Small intestine (tissue), 7 donors: ENCODE measurements around the gene FGF19. TPM values are rescaled to one million over a fixed set of nuclear protein-coding genes. Genes with fewer than 3 reads are reported as not detected.

Experiments
- DNase-seq, 2 donors: peaks; one replicate each; pipeline versions ENCODE4 v3.0.0 to v3.0.0-alpha.2; 2013
- FAIRE-seq: peaks from 2 replicates; lab custom pipeline; 2012; peaks lifted over from hg19 to GRCh38; lab: Jason Lieb, UNC
- H3K27ac ChIP-seq, 3 donors: one replicate each; pipeline ENCODE4 v1.5.1; 2013; ENCODE audit warnings: low read length in 2 of 3, mild to moderate bottlenecking in 2 of 3, control low read depth in 1 of 3, inconsistent platforms in 1 of 3, low read depth in 1 of 3, moderate library complexity in 1 of 3
- H3K27me3 ChIP-seq, 3 donors: one replicate each; pipeline ENCODE4 v1.6.1; 2013; ENCODE audit warnings: low read length in 3 of 3, inconsistent platforms in 1 of 3; ENCODE audit not compliant: control insufficient read depth in 3 of 3, insufficient read depth in 3 of 3
- H3K36me3 ChIP-seq, 3 donors: one replicate each; pipeline ENCODE4 v1.6.1; 2013; ENCODE audit warnings: low read length in 3 of 3, inconsistent platforms in 1 of 3, low read depth in 1 of 3, mild to moderate bottlenecking in 1 of 3, moderate library complexity in 1 of 3; ENCODE audit not compliant: control insufficient read depth in 3 of 3, insufficient read depth in 2 of 3
- H3K4me1 ChIP-seq, 3 donors: one replicate each; pipeline ENCODE4 v1.6.1; 2013; ENCODE audit warnings: low read length in 2 of 3, inconsistent platforms in 1 of 3, low read depth in 1 of 3, mild to moderate bottlenecking in 1 of 3, moderate library complexity in 1 of 3; ENCODE audit not compliant: control insufficient read depth in 3 of 3, insufficient read depth in 2 of 3
- H3K4me3 ChIP-seq, 3 donors: one replicate each; pipeline ENCODE4 v1.5.1; 2013; ENCODE audit warnings: low read length in 3 of 3, control low read depth in 1 of 3, inconsistent platforms in 1 of 3, low read depth in 1 of 3, mild to moderate bottlenecking in 1 of 3, moderate library complexity in 1 of 3
- H3K9me3 ChIP-seq, 2 donors: one replicate each; pipeline ENCODE4 v1.6.1; 2013; ENCODE audit warnings: low read depth in 1 of 2, low read length in 1 of 2; ENCODE audit not compliant: control insufficient read depth in 2 of 2, insufficient read depth in 1 of 2
- WGBS, 3 donors: extraction: QIAGEN DNeasy Blood & Tissue Kit; methylation state at CpG; one replicate each; pipeline ENCODE4 v1.1.7; 2013; 5-methylcytosine and 5-hydroxymethylcytosine counted together
- polyA plus RNA-seq, 4 donors: library from polyadenylated mRNA; stranded (reverse) in 3 of 4; unstranded in 1 of 4; fragments of 200-250 nt in 3 of 4; fragments of 120-200 nt in 1 of 4; gene quantifications; one replicate each; pipeline versions ENCODE4 v1.2.1 to v1.2.3, GENCODE V29; 2013
- donor health status: healthy with polysubstance abuse.
- donor health status: control.
- donor health status: control.
- donor health status: Bipolar disorder and iron deficiency.
- donor health status: healthy.

FGF19 gene
- polyA plus RNA-seq, 4 donors, result 0.37 to 1.7 TPM; not detected in 2

GRCh38 chr11:69677749-69678148 lies 26.1 kb downstream of the FGF19 start:
- WGBS, 3 donors, result 44 to 53% (median 47%) methylated on average over 2 of the region's 2 CpGs
- H3K36me3 ChIP-seq, result peaks cover 0 to 4% (median 0%) of the 10 kb centered on the region in 3 donors
- DNase-seq, result no peak
- H3K4me1 ChIP-seq, result peaks cover 2 to 7% (median 2%) of the 10 kb centered on the region in 3 donors
- no peaks in the 10 kb centered on the region for H3K27me3 ChIP-seq
- H3K4me3 ChIP-seq, result no peak overlapping the region
- no peak overlapping the region for H3K27ac ChIP-seq
- no peak for FAIRE-seq
- no peaks in the 10 kb centered on the region for H3K9me3 ChIP-seq

DNA sequence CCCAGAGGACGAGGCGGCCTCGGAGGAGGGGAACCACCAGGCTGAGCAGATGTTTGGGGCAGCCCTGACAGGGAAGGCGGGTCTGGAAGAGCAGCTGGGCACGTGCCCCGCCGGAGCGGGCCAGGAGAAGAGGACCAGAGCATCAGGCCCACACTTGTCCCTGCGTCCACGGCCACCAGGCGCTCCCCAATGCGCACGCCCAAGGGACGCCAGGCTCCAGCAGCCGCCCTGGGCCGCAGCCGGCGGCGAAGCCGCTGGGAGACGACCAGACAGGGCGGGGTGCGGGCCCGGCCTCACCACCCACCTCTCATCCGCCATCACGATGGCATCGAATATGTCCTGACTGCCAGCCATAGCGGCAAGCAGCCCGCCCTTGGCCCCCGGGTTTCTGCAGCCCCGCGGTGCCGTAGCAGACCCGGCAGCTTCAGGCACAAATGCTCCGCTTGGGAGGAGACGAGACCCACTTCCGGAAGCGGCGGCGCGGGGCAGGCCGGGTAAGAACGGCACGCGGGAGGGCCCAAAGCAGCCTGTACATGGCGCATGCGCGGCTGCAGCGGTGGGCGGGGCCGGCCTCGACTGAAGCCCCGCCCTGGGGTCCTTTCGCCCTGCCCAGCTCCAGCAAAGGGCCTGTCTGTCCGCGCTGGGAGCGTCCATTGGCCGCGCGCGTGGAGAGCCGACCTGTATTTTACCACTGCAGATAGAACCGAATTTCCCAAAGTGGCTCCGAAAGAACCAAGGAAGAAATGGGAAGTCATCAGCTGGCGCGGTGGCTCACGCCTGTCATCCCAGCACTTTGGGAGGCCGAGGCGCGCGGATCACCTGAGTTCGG lies 28.7 kb downstream of the FGF19 start, which contains the start of gene LTO1:
Gene LTO1 (minus strand): TSS at position 468 of the 829 bp plus-strand sequence. CDS start 114 bp downstream, at position 354.
- H3K4me1 ChIP-seq, result peaks cover 2 to 7% (median 4%) of the 10 kb centered on the region in 3 donors
- peaks cover 0 to 21% (median 5%) of the 10 kb centered on the region in 3 donors for H3K36me3 ChIP-seq
- H3K9me3 ChIP-seq, result no peaks in the 10 kb centered on the region
- DNase-seq (peak; percentile 93 to 99), FAIRE-seq (no peak)
- H3K27ac ChIP-seq, result peak within 1 kb of the TSS; percentile 56 to 82 (median 79)
- H3K4me3 ChIP-seq, result peak within 1 kb of the TSS; percentile 75 to 96 (median 91)
- H3K27me3 ChIP-seq, result no peaks in the 10 kb centered on the region
- WGBS, 3 donors, result 2 to 4% (median 2%) methylated on average over 56 to 72 of the region's 72 CpGs

- Histone ChIP-seq H3K27ac (peak overlapping the region; percentile 56 to 82 (median 79)), H3K4me1 (peaks cover 2 to 9% (median 4%) of the 10 kb centered on the region in 3 donors), H3K36me3 (peaks cover 0 to 28% (median 10%) of the 10 kb centered on the region in 3 donors), H3K27me3 (no peaks in the 10 kb centered on the region), H3K4me3 (peak overlapping the region; percentile 75 to 96 (median 91)), H3K9me3 (no peaks in the 10 kb centered on the region)
- WGBS, 3 donors, result 9 to 18% (median 12%) methylated on average over 18 of the region's 18 CpGs
- FAIRE-seq, result no peak
- peak in 1 of 2 donors; percentile 40 for DNase-seq
Observed at GRCh38 chr11:69674267-69674885, 29.4 kb downstream of the FGF19 start.

DNA sequence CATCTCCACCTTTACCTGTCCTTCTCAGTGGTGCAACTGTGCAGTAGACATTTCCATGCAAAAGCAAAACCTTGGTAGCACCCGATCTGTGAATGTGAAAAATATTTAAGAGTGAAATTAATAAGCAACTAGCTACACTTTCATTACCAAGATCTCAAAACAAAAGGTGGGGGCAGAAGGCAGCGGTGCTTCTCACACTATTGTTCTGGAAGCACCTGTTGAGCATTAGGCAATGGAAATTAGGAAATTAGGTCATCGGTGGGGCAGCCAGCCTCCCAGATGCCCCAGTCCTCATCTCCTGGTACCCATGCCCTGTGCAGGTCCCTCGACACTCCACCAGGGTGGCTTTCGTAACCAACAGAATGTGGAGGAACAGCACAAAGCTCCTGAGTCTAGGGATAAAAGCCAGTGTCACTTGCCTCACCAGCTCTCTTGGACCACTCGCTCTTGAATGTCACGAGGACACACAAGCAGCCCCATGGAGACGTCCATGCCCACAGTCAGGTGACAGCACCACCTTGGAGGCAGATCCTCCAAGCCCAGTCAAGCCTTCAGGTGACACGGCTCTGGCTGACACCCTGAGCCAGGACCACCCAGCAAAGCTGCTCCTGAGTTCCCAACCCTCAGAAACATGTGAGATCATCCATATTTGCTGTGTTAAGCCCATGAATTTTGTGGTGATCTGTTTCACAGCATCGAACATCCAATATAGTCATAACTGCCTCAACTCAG lies 31.9 kb downstream of the FGF19 start:
- DNase-seq (no peak), FAIRE-seq (no peak)
- Histone ChIP-seq H3K4me1 (peaks cover 2 to 9% (median 4%) of the 10 kb centered on the region in 3 donors), H3K4me3 (no peak overlapping the region), H3K27ac (no peak overlapping the region), H3K9me3 (no peaks in the 10 kb centered on the region), H3K27me3 (no peaks in the 10 kb centered on the region), H3K36me3 (peaks cover 0 to 46% (median 16%) of the 10 kb centered on the region in 3 donors)
- 83 to 88% (median 84%) methylated on average over 10 of the region's 10 CpGs for WGBS, 3 donors

DNA sequence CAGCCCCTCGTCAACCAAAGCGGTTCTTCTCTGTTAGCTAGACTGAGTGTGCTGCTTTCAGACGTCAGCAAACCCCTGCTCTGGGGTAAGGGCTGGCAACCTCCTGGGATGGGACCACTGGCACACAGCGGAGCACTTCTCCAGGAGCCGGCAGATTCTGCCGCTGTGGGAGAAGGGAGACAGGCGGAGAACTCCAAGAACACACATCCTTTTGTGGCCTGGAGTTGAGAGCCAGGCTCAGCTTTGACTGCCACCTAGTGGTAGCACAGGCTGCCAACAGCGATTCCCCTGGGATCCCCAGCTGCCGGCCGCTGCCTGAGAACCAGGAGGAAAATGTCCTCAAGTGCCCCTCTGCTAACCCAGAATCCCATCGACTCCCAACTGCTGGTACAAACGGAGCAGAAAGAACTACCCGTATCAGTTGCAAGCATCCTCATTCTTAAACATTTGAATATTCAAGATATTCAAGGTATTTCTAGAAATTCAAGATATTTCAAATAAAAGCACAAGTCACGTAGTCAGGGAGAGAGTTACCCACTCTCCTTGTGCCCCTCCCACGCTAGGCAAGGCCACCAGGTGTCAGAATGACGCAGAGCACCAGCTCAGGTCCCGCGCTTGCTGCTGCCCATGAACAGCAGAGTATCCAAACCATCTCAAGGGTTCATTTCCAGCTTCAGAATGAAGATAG lies 33.5 kb downstream of the FGF19 start:
- Histone ChIP-seq H3K27me3 (no peaks in the 10 kb centered on the region), H3K36me3 (peaks cover 0 to 60% (median 16%) of the 10 kb centered on the region in 3 donors), H3K4me3 (no peak overlapping the region), H3K9me3 (no peaks in the 10 kb centered on the region), H3K4me1 (peaks cover 2 to 9% (median 4%) of the 10 kb centered on the region in 3 donors), H3K27ac (no peak overlapping the region)
- WGBS, 3 donors, result 37 to 40% (median 39%) methylated on average over 18 of the region's 18 CpGs
- FAIRE-seq, result no peak
- DNase-seq, result peak; percentile 80 to 89

GRCh38 chr11:69669486-69669885 lies 34.3 kb downstream of the FGF19 start:
- no peaks in the 10 kb centered on the region for H3K27me3 ChIP-seq
- peaks cover 2 to 9% (median 4%) of the 10 kb centered on the region in 3 donors for H3K4me1 ChIP-seq
- DNase-seq, result no peak
- no peaks in the 10 kb centered on the region for H3K9me3 ChIP-seq
- no peak overlapping the region for H3K27ac ChIP-seq
- FAIRE-seq, result no peak
- peaks cover 6 to 68% (median 16%) of the 10 kb centered on the region in 3 donors for H3K36me3 ChIP-seq
- H3K4me3 ChIP-seq, result no peak overlapping the region
- 82 to 93% (median 90%) methylated on average over 19 of the region's 19 CpGs for WGBS, 3 donors

GRCh38 chr11:69667619-69668604 lies 35.9 kb downstream of the FGF19 start:
- FAIRE-seq (no peak), DNase-seq (peak in 1 of 2 donors; percentile 10)
- 64 to 87% (median 75%) methylated on average over 26 of the region's 26 CpGs for WGBS, 3 donors
- Histone ChIP-seq H3K4me1 (peaks cover 0 to 2% (median 2%) of the 10 kb centered on the region in 3 donors), H3K4me3 (no peak overlapping the region), H3K27me3 (no peaks in the 10 kb centered on the region), H3K9me3 (no peaks in the 10 kb centered on the region), H3K36me3 (peaks cover 6 to 82% (median 16%) of the 10 kb centered on the region in 3 donors), H3K27ac (no peak overlapping the region)
